Measurements from ENCODE around the gene PHYHIPL.

The PHYHIPL gene

DNA sequence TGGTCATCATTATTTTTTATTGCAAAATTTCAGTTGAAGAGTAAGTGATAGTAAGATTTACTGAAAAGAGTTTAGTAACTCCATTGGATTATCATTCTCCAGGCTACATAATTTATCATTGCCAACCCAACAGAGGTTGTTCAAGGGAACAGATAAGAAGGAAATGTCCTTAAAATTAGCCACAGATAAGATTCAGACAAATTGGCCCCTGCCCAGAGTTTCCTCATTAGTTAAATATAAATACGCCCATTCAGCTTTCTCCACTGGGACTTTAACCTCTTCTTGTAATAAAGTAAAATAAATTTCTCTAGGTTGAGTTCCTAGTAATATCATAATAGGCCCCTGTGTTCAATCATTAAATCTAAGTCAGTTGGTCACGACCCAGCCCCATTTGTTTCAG, 27.7 kb upstream of the PHYHIPL start:
- Histone ChIP-seq H3K4me3 (ENCODE audit: low read length) (no peak overlapping the region), H3K4me2 (ENCODE audit: low read depth, low read length) (no peak overlapping the region), H3K9ac (ENCODE audit: low read length) (no peak overlapping the region), H3K27ac (ENCODE audit: low read length) (no peak overlapping the region), H3K36me3 (replicated peaks; ENCODE audit: insufficient read depth, low read length) (no peaks in the 10 kb centered on the region), H3K4me1 (ENCODE audit: low read length) (no peaks in the 10 kb centered on the region), H3K27me3 (replicated peaks; ENCODE audit: insufficient read depth, low read length) (no peaks in the 10 kb centered on the region), H2AFZ (ENCODE audit: low read length) (no peak overlapping the region), H3K79me2 (ENCODE audit: low read length) (no peaks in the 10 kb centered on the region), H3F3A (ENCODE audit: insufficient read depth, low read length) (no peaks in the 10 kb centered on the region), H3K9me2 (replicated peaks; ENCODE audit: insufficient read depth, low read length) (no peaks in the 10 kb centered on the region), H4K20me1 (ENCODE audit: insufficient read depth, low read length) (no peaks in the 10 kb centered on the region), H3K9me3 (replicated peaks; ENCODE audit: insufficient read depth, low read length) (no peaks in the 10 kb centered on the region)
- TF ChIP-seq EZH2 (optimal IDR thresholded peaks at IDR 0.05; ENCODE audit: low read depth, low read length) (no peak), EZH2phosphoT487 (IDR thresholded peaks at IDR 0.05; ENCODE audit: low read length) (no peak)
- TF ChIP-seq, protein P1, sequence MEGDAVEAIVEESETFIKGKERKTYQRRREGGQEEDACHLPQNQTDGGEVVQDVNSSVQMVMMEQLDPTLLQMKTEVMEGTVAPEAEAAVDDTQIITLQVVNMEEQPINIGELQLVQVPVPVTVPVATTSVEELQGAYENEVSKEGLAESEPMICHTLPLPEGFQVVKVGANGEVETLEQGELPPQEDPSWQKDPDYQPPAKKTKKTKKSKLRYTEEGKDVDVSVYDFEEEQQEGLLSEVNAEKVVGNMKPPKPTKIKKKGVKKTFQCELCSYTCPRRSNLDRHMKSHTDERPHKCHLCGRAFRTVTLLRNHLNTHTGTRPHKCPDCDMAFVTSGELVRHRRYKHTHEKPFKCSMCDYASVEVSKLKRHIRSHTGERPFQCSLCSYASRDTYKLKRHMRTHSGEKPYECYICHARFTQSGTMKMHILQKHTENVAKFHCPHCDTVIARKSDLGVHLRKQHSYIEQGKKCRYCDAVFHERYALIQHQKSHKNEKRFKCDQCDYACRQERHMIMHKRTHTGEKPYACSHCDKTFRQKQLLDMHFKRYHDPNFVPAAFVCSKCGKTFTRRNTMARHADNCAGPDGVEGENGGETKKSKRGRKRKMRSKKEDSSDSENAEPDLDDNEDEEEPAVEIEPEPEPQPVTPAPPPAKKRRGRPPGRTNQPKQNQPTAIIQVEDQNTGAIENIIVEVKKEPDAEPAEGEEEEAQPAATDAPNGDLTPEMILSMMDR (IDR thresholded peaks at IDR 0.05; ENCODE audit: low read length) = no peak
- DNase-seq = no peak

DNA sequence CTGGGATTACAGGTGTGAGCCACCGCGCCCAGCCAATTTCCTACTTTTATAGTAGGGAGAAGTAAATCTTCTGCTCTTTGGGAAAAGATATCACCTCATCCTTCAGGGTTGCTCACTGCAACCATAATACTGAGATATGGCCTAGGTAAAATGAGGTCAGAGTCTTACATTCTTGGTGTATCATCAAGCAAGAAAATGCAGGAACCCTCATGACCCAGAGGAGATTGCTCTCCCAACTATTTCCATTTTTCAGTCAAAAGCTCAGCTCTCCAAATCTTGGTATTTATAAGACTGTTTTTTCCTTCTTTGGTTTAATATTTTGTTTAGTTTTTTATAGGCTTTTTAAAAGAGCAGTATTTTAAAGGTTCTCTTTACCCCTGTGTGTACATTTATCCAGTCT, 20.9 kb upstream of the PHYHIPL start:
- Histone ChIP-seq H2AFZ (ENCODE audit: low read length) (no peak overlapping the region), H3K4me2 (ENCODE audit: low read depth, low read length) (no peak overlapping the region), H3K9me3 (replicated peaks; ENCODE audit: insufficient read depth, low read length) (no peaks in the 10 kb centered on the region), H3K36me3 (replicated peaks; ENCODE audit: insufficient read depth, low read length) (no peaks in the 10 kb centered on the region), H3K4me1 (ENCODE audit: low read length) (no peaks in the 10 kb centered on the region), H3K9me2 (replicated peaks; ENCODE audit: insufficient read depth, low read length) (no peaks in the 10 kb centered on the region), H3F3A (ENCODE audit: insufficient read depth, low read length) (no peaks in the 10 kb centered on the region), H4K20me1 (ENCODE audit: insufficient read depth, low read length) (no peaks in the 10 kb centered on the region), H3K79me2 (ENCODE audit: low read length) (no peaks in the 10 kb centered on the region), H3K4me3 (ENCODE audit: low read length) (no peak overlapping the region), H3K27ac (ENCODE audit: low read length) (no peak overlapping the region), H3K9ac (ENCODE audit: low read length) (no peak overlapping the region), H3K27me3 (replicated peaks; ENCODE audit: insufficient read depth, low read length) (no peaks in the 10 kb centered on the region)
- no peak for DNase-seq
- TF ChIP-seq, protein P1 (IDR thresholded peaks at IDR 0.05; ENCODE audit: low read length) = no peak
- TF ChIP-seq EZH2 (optimal IDR thresholded peaks at IDR 0.05; ENCODE audit: low read depth, low read length) = no peak
- TF ChIP-seq EZH2phosphoT487 (IDR thresholded peaks at IDR 0.05; ENCODE audit: low read length) = no peak

DNA sequence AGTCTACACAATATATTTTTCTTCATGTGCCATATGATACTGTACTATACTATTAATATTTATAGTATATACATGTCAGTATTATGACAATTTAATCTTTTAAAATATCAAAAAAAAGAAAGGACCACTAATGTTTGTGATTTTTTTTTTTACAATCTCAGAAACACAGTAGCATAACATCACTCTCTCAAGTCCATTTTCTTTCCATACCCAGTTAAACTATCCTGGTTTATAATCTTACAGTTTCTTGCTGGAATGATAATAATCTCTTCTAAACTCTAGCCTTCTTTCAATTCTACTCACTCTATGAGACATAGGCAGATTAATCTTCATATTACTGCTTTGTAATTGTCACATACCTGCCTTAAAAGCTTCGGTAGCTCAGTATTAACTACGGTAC, 8.9 kb upstream of the PHYHIPL start:
- TF ChIP-seq, protein P1 (IDR thresholded peaks at IDR 0.05; ENCODE audit: low read length) = no peak
- TF ChIP-seq EZH2 (optimal IDR thresholded peaks at IDR 0.05; ENCODE audit: low read depth, low read length) = no peak
- no peak for TF ChIP-seq EZH2phosphoT487 (IDR thresholded peaks at IDR 0.05; ENCODE audit: low read length)
- H3K27ac ChIP-seq (ENCODE audit: low read length) = no peak overlapping the region
- H3F3A ChIP-seq (ENCODE audit: insufficient read depth, low read length) = no peaks in the 10 kb centered on the region
- no peaks in the 10 kb centered on the region for H3K79me2 ChIP-seq (ENCODE audit: low read length)
- no peak overlapping the region for H3K4me2 ChIP-seq (ENCODE audit: low read depth, low read length)
- H3K4me1 ChIP-seq (ENCODE audit: low read length) = no peaks in the 10 kb centered on the region
- H3K4me3 ChIP-seq (ENCODE audit: low read length) = no peak overlapping the region
- H3K9me2 ChIP-seq (replicated peaks; ENCODE audit: insufficient read depth, low read length) = no peaks in the 10 kb centered on the region
- no peaks in the 10 kb centered on the region for H3K9me3 ChIP-seq (replicated peaks; ENCODE audit: insufficient read depth, low read length)
- H3K27me3 ChIP-seq (replicated peaks; ENCODE audit: insufficient read depth, low read length) = no peaks in the 10 kb centered on the region
- DNase-seq = no peak
- no peaks in the 10 kb centered on the region for H3K36me3 ChIP-seq (replicated peaks; ENCODE audit: insufficient read depth, low read length)
- no peaks in the 10 kb centered on the region for H4K20me1 ChIP-seq (ENCODE audit: insufficient read depth, low read length)
- no peak overlapping the region for H3K9ac ChIP-seq (ENCODE audit: low read length)
- no peak overlapping the region for H2AFZ ChIP-seq (ENCODE audit: low read length)

All from MM.1S (cell line).